Measurements from ENCODE around the gene NEMP1. TPM values are rescaled to one million over a fixed set of nuclear protein-coding genes. Genes with fewer than 3 reads are reported as not detected.

Gene NEMP1
- total and polyA plus RNA-seq, 4 donors = 1.4 to 10.9 (median 3.2) TPM

DNA sequence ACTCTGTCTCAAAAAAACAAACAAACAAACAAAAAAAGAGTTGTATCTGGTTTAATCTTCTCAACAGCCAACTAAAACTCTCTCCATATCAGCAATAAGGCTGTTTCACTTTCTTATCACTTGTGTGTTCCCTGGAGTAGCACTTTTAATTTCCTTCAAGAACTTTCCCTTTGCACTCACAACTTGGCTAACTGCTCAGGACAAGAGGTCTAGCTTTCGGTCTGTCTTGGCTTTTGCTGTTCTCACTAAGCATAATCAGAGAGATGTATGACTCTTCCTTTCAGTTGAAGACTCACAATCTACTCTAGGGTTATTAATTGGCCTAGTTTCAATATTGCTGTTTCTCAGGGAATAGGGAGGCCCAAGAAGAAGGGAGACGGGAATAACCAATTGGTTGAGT lies 12.3 kb downstream of the NEMP1 start:
- H3K36me3 ChIP-seq (ENCODE audit: control insufficient read depth in 4 of 4, insufficient read depth in 3 of 4, low read depth in 1 of 4, low read length in 3 of 4) = peaks cover 0 to 2% (median 2%) of the 10 kb centered on the region in 4 donors
- no peak overlapping the region for H3K4me3 ChIP-seq (ENCODE audit: low read depth in 1 of 3, low read length in 3 of 3)
- 82% methylated on average over 2 of the region's 2 CpGs for WGBS
- H3K4me1 ChIP-seq (ENCODE audit: control insufficient read depth in 4 of 4, insufficient read depth in 4 of 4, low read length in 3 of 4) = peaks cover 0 to 5% (median 4%) of the 10 kb centered on the region in 4 donors
- TF ChIP-seq, protein P1, sequence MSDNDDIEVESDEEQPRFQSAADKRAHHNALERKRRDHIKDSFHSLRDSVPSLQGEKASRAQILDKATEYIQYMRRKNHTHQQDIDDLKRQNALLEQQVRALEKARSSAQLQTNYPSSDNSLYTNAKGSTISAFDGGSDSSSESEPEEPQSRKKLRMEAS (IDR thresholded peaks at IDR 0.05) = no peak
- TF ChIP-seq FOXA1 (IDR thresholded peaks at IDR 0.05) (no peak), YY1 (IDR thresholded peaks at IDR 0.05) (no peak), GABPA (IDR thresholded peaks at IDR 0.05 in 1 of 2, conservative IDR thresholded peaks at IDR 0.05 in 1 of 2) (no peak), RXRA (IDR thresholded peaks at IDR 0.05) (no peak), RAD21 (IDR thresholded peaks at IDR 0.05) (no peak), SP1 (IDR thresholded peaks at IDR 0.05) (no peak), FOXA2 (IDR thresholded peaks at IDR 0.05) (no peak), NR2F2 (IDR thresholded peaks at IDR 0.05) (no peak), JUND (IDR thresholded peaks at IDR 0.05) (no peak), HNF4G (IDR thresholded peaks at IDR 0.05) (no peak), EGR1 (IDR thresholded peaks at IDR 0.05; ENCODE audit: low read depth in 2 of 2) (no peak), TAF1 (conservative IDR thresholded peaks at IDR 0.05) (no peak), HNF4A (conservative IDR thresholded peaks at IDR 0.05) (no peak)
- TF ChIP-seq, protein P2, sequence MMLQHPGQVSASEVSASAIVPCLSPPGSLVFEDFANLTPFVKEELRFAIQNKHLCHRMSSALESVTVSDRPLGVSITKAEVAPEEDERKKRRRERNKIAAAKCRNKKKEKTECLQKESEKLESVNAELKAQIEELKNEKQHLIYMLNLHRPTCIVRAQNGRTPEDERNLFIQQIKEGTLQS (IDR thresholded peaks at IDR 0.05) = no peak
- TF ChIP-seq, protein P3, sequence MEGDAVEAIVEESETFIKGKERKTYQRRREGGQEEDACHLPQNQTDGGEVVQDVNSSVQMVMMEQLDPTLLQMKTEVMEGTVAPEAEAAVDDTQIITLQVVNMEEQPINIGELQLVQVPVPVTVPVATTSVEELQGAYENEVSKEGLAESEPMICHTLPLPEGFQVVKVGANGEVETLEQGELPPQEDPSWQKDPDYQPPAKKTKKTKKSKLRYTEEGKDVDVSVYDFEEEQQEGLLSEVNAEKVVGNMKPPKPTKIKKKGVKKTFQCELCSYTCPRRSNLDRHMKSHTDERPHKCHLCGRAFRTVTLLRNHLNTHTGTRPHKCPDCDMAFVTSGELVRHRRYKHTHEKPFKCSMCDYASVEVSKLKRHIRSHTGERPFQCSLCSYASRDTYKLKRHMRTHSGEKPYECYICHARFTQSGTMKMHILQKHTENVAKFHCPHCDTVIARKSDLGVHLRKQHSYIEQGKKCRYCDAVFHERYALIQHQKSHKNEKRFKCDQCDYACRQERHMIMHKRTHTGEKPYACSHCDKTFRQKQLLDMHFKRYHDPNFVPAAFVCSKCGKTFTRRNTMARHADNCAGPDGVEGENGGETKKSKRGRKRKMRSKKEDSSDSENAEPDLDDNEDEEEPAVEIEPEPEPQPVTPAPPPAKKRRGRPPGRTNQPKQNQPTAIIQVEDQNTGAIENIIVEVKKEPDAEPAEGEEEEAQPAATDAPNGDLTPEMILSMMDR (IDR thresholded peaks at IDR 0.05; ENCODE audit: low read depth, low read length, missing input control) = no peak
- TF ChIP-seq, protein P4, sequence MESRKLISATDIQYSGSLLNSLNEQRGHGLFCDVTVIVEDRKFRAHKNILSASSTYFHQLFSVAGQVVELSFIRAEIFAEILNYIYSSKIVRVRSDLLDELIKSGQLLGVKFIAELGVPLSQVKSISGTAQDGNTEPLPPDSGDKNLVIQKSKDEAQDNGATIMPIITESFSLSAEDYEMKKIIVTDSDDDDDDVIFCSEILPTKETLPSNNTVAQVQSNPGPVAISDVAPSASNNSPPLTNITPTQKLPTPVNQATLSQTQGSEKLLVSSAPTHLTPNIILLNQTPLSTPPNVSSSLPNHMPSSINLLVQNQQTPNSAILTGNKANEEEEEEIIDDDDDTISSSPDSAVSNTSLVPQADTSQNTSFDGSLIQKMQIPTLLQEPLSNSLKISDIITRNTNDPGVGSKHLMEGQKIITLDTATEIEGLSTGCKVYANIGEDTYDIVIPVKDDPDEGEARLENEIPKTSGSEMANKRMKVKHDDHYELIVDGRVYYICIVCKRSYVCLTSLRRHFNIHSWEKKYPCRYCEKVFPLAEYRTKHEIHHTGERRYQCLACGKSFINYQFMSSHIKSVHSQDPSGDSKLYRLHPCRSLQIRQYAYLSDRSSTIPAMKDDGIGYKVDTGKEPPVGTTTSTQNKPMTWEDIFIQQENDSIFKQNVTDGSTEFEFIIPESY (IDR thresholded peaks at IDR 0.05) = no peak
- TF ChIP-seq, protein P5, sequence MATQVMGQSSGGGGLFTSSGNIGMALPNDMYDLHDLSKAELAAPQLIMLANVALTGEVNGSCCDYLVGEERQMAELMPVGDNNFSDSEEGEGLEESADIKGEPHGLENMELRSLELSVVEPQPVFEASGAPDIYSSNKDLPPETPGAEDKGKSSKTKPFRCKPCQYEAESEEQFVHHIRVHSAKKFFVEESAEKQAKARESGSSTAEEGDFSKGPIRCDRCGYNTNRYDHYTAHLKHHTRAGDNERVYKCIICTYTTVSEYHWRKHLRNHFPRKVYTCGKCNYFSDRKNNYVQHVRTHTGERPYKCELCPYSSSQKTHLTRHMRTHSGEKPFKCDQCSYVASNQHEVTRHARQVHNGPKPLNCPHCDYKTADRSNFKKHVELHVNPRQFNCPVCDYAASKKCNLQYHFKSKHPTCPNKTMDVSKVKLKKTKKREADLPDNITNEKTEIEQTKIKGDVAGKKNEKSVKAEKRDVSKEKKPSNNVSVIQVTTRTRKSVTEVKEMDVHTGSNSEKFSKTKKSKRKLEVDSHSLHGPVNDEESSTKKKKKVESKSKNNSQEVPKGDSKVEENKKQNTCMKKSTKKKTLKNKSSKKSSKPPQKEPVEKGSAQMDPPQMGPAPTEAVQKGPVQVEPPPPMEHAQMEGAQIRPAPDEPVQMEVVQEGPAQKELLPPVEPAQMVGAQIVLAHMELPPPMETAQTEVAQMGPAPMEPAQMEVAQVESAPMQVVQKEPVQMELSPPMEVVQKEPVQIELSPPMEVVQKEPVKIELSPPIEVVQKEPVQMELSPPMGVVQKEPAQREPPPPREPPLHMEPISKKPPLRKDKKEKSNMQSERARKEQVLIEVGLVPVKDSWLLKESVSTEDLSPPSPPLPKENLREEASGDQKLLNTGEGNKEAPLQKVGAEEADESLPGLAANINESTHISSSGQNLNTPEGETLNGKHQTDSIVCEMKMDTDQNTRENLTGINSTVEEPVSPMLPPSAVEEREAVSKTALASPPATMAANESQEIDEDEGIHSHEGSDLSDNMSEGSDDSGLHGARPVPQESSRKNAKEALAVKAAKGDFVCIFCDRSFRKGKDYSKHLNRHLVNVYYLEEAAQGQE (IDR thresholded peaks at IDR 0.05) = no peak
- H3K27ac ChIP-seq (ENCODE audit: low read depth in 1 of 2, low read length in 2 of 2) = no peak overlapping the region
- no peak for DNase-seq (ENCODE audit: low spot score)
- no peak overlapping the region for H3K9ac ChIP-seq (ENCODE audit: low read depth in 1 of 2, low read length in 2 of 2)
- no peaks in the 10 kb centered on the region for H3K27me3 ChIP-seq (ENCODE audit: control insufficient read depth in 4 of 4, insufficient read depth in 4 of 4, low read length in 3 of 4)
- no peaks in the 10 kb centered on the region for H3K9me3 ChIP-seq (ENCODE audit: control insufficient read depth in 4 of 4, low read length in 3 of 4)

All from liver (tissue), 9 donors.